ENCODE results near the gene CDH23. TPM values are rescaled to one million over a fixed set of nuclear protein-coding genes. Genes with fewer than 3 reads are reported as not detected.

Gene CDH23
- total and polyA plus RNA-seq, 10 of the 15 experiments (the other 5 are each of a cell fraction or from before 2014, with no cell fraction given) = 0.09 to 0.40 (median 0.15) TPM; not detected in 1

GRCh38 chr10:71504570-71504969 lies 107.8 kb downstream of the CDH23 start:
- ChIA-PET CTCF (no interaction called here), POLR2A (no interaction called here), RAD21 (ENCODE audit: unreplicated experiment) (no interaction called here), SMC1A (ENCODE audit: uncharacterized antibody, unreplicated experiment) (no interaction called here)
- H3K4me1 ChIP-seq (ENCODE audit: control insufficient read depth, insufficient read depth, low read length) = no peaks in the 10 kb centered on the region
- 9% methylated on average over 5 of the region's 5 CpGs for WGBS (ENCODE audit: insufficient coverage, insufficient replicate concordance, low lambda C conversion rate, missing lambda C conversion rate)
- no peaks in the 10 kb centered on the region for H3K36me3 ChIP-seq (ENCODE audit: control insufficient read depth in 2 of 2, insufficient read depth in 2 of 2, low read length in 1 of 2)
- TF ChIP-seq KLF5 (IDR thresholded peaks at IDR 0.05; ENCODE audit: partially characterized antibody) (no peak), RAD21 (IDR thresholded peaks at IDR 0.05; ENCODE audit: insufficient read depth, low read depth, low read length) (no peak), BCL11A (IDR thresholded peaks at IDR 0.05; ENCODE audit: low read depth, low read length) (no peak)
- H3K79me2 ChIP-seq (ENCODE audit: control insufficient read depth, insufficient read depth, low read length) = no peaks in the 10 kb centered on the region
- H4K20me1 ChIP-seq (ENCODE audit: control insufficient read depth, insufficient read depth) = no peaks in the 10 kb centered on the region
- ATAC-seq = no peak
- no peaks in the 10 kb centered on the region; the same call in 2 of the 3 replicates for H3K9me3 ChIP-seq (replicated peaks; ENCODE audit: control insufficient read depth, insufficient read depth, low read length)
- no peak overlapping the region for H3K27ac ChIP-seq (ENCODE audit: control insufficient read depth, insufficient read depth)
- intact Hi-C loops (cut with micrococcal nuclease; ENCODE audit: unreplicated experiment) (no loop called here), in situ Hi-C loops (cut with MboI) (no loop called here)
- H2AFZ ChIP-seq (ENCODE audit: control insufficient read depth, low read depth, low read length) = no peak overlapping the region
- no peak overlapping the region for H3K9ac ChIP-seq (ENCODE audit: control insufficient read depth, insufficient read depth, low read length)
- H3K4me3 ChIP-seq = no peak overlapping the region
- DNase-seq (ENCODE audit: low read depth, low spot score) = no peak
- peaks cover 1 to 5% of the 10 kb centered on the region in 2 experiments; a peak in 1 of 4 replicates for H3K27me3 ChIP-seq (replicated peaks in 1 of 2; ENCODE audit: control insufficient read depth in 2 of 2, insufficient read depth in 2 of 2, low read length in 1 of 2)
- no TSS peak for BruUV-seq (replicated peaks)
- no peak for FAIRE-seq
- H3K4me2 ChIP-seq (ENCODE audit: control insufficient read depth, insufficient read depth) = no peak overlapping the region

DNA sequence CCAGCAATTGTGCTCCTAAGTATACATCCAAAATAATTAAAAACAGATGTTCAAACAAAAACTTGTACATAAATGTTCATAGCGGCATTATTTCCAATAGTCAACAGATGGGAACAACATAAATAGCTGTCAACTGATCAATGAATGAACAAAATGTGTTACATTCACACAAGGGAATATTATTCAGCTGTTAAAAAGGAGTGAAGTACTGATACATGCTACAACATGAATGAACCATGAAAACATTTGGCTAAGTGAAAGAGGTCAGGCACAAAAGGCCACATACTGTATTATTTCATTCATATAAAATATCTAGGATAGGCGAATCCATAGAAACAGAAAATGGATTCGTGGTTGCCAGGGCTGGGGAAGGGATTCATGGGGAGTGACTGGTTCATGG lies 109.1 kb downstream of the CDH23 start:
- intact Hi-C loops (cut with micrococcal nuclease; ENCODE audit: unreplicated experiment) (no loop called here), in situ Hi-C loops (cut with MboI) (no loop called here)
- no peak overlapping the region for H3K4me3 ChIP-seq
- no peaks in the 10 kb centered on the region for H3K36me3 ChIP-seq (ENCODE audit: control insufficient read depth in 2 of 2, insufficient read depth in 2 of 2, low read length in 1 of 2)
- H2AFZ ChIP-seq (ENCODE audit: control insufficient read depth, low read depth, low read length) = no peak overlapping the region
- H3K9ac ChIP-seq (ENCODE audit: control insufficient read depth, insufficient read depth, low read length) = no peak overlapping the region
- ATAC-seq (no peak), FAIRE-seq (no peak), DNase-seq (ENCODE audit: low read depth, low spot score) (no peak)
- TF ChIP-seq HDGF (IDR thresholded peaks at IDR 0.05) = no peak
- H3K9me3 ChIP-seq (replicated peaks; ENCODE audit: control insufficient read depth, insufficient read depth, low read length) = no peaks in the 10 kb centered on the region; the same call in 2 of the 3 replicates
- H3K27ac ChIP-seq (ENCODE audit: control insufficient read depth, insufficient read depth) = no peak overlapping the region
- ChIA-PET CTCF (no interaction called here), SMC1A (ENCODE audit: uncharacterized antibody, unreplicated experiment) (no interaction called here), POLR2A (no interaction called here), RAD21 (ENCODE audit: unreplicated experiment) (no interaction called here)
- no peaks in the 10 kb centered on the region for H3K4me1 ChIP-seq (ENCODE audit: control insufficient read depth, insufficient read depth, low read length)
- H3K4me2 ChIP-seq (ENCODE audit: control insufficient read depth, insufficient read depth) = no peak overlapping the region
- WGBS (ENCODE audit: insufficient coverage, insufficient replicate concordance, low lambda C conversion rate, missing lambda C conversion rate) = 33% methylated on average over 3 of the region's 3 CpGs
- H4K20me1 ChIP-seq (ENCODE audit: control insufficient read depth, insufficient read depth) = no peaks in the 10 kb centered on the region
- peaks cover 1 to 5% of the 10 kb centered on the region in 2 experiments; a peak in 1 of 4 replicates for H3K27me3 ChIP-seq (replicated peaks in 1 of 2; ENCODE audit: control insufficient read depth in 2 of 2, insufficient read depth in 2 of 2, low read length in 1 of 2)
- no TSS peak for BruUV-seq (replicated peaks)
- H3K79me2 ChIP-seq (ENCODE audit: control insufficient read depth, insufficient read depth, low read length) = no peaks in the 10 kb centered on the region

Data from GM12878 (cell line).